Measurements from ENCODE around the gene DDX27.

The DDX27 gene

DNA sequence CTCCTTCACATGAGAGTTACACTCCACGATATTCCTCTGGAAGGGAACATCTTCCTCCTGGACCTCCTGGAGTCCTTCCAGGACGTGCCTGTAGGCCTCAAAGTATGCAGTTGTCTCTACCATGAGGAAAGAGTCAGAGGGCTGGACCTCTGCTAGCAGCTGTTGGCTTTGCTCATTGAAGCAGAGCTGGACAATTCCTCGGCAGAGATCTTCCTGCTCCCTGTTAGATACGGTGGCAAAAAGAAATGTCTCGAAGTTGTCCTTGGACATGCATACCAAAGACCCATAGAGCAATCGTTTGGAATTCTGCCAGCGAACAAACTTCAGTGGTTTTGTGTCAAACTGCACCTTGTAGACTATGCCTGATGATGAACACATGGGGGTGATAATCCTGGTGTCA is 51.0 kb downstream of the DDX27 start:
- Mint-ChIP-seq H3K27me3 (no peaks in the 10 kb centered on the region), H3K9me3 (no peaks in the 10 kb centered on the region), H3K4me1 (ENCODE audit: low read depth) (peaks cover 57% of the 10 kb centered on the region), H3K36me3 (ENCODE audit: low read depth) (peaks cover 90% of the 10 kb centered on the region), H3K27ac (no peak overlapping the region), H3K4me3 (no peak overlapping the region)
- intact Hi-C loops (cut with micrococcal nuclease): no loop called here

DNA sequence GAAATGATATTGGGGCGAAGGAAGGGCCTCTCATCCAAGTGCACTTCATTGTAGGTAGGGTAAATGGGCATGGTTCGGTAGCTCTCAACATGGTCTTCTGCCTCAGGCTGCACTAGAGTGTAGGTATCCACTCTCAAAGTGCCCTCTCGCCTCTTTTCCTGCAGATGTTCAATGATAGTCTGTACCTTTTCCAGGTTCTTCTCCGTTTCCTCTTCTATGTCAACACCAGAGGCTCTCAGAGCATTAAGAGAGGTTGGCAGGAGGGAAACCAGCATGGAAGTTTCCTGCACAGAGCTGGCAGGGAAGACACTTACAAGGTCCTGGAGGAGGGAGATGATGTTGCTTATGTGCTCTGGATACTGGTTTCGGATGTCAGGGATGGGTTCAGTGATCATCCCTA is 51.5 kb downstream of the DDX27 start:
- Mint-ChIP-seq H3K36me3 (ENCODE audit: low read depth) (peaks cover 90% of the 10 kb centered on the region), H3K27me3 (no peaks in the 10 kb centered on the region), H3K4me3 (no peak overlapping the region), H3K27ac (no peak overlapping the region), H3K9me3 (no peaks in the 10 kb centered on the region), H3K4me1 (ENCODE audit: low read depth) (peaks cover 60% of the 10 kb centered on the region)
- intact Hi-C loops (cut with micrococcal nuclease): no loop called here

DNA sequence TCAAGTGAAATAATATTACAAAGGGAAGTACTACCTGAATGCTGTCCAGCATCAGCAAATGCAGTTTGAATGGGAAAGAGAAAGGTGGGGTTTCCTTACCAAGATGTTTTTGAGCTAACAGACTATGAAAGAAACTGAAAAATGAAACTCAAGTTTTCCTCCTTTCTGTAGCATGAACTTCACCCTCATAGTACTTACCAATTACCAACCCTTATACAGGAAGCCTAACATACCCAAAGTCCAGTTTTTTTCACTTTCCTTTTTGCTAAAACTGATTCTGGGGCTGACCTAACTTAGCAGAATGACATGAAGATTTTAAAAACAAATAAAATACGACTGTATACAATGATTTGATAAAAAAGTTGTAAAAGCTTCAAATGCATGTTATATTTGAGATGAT is 53.4 kb downstream of the DDX27 start:
- intact Hi-C loops (cut with micrococcal nuclease): no loop called here

DNA sequence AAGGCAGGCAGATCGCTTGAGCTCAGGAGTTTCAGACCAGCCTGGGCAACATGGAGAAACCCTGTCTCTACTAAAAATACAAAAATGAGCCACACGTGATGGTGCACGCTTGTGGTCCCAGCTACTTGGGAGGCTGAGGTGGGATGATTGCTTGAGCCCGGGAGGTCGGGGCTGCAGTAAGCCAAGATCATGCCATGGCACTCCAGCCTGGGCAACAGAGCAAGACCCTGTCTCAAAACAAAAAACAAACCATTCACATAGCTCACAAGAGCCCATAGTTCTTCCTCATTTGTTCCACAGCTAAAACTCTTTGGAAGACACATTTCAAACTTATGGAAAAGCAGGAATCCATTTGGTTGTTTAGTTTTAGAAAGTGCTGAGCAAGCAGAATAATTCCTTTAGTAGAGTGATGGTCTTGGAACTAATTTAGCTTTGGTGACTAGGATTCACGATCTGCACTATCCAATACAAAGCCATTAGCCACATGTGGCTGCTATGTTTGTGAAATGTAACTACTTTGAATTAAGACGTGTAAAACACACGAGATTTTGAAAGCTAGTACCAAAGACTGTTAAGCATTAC is 54.6 kb downstream of the DDX27 start:
- Mint-ChIP-seq H3K27ac (no peak overlapping the region), H3K4me3 (no peak overlapping the region), H3K4me1 (ENCODE audit: low read depth) (peaks cover 53% of the 10 kb centered on the region)

More for the DNA sequence above, 53.4 kb downstream of the DDX27 start:
- Mint-ChIP-seq H3K4me1 (ENCODE audit: low read depth) (peaks cover 65% of the 10 kb centered on the region), H3K4me3 (no peak overlapping the region), H3K9me3 (no peaks in the 10 kb centered on the region), H3K27me3 (no peaks in the 10 kb centered on the region), H3K36me3 (ENCODE audit: low read depth) (peaks cover 90% of the 10 kb centered on the region), H3K27ac (no peak overlapping the region)

DNA sequence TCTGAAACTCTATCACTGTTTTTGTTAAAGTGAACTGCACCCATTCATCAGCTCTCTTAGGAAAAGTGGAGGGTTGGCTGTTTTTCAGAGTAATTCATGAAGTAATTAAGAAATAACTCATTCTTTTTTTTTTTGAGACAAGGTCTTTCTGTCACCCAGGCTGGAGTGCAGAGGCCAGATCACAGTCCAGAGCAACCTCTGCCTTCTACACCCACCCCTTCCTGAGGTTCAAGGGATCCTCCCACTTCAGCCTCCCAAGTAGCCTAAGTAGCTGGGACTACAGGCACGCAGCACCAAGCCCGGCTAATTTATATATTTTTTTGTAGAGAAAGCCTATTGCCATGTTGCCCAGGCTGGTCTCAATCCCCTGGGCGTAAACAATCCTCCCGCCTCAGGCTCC is 56.0 kb downstream of the DDX27 start:
- intact Hi-C loops (cut with micrococcal nuclease): loop anchor here (5.0 kb wide), 2 partner anchors 43 to 47 kb away; no protein-coding TSS in a partner anchor
- peaks cover 5% of the 10 kb centered on the region for H3K9me3 Mint-ChIP-seq

More for the DNA sequence above, 54.6 kb downstream of the DDX27 start:
- intact Hi-C loops (cut with micrococcal nuclease): no loop called here
- Mint-ChIP-seq H3K27me3 (no peaks in the 10 kb centered on the region), H3K9me3 (no peaks in the 10 kb centered on the region), H3K36me3 (ENCODE audit: low read depth) (peaks cover 90% of the 10 kb centered on the region)

GRCh38 chr20:49275636-49276035 is 56.4 kb downstream of the DDX27 start:
- intact Hi-C loops (cut with micrococcal nuclease): loop anchor here (5.0 kb wide), 2 partner anchors 43 to 47 kb away; no protein-coding TSS in a partner anchor
- Mint-ChIP-seq H3K27ac (no peak overlapping the region), H3K4me1 (ENCODE audit: low read depth) (peaks cover 41% of the 10 kb centered on the region), H3K4me3 (no peak overlapping the region), H3K27me3 (no peaks in the 10 kb centered on the region), H3K36me3 (ENCODE audit: low read depth) (peaks cover 90% of the 10 kb centered on the region), H3K9me3 (peaks cover 9% of the 10 kb centered on the region)

More for the DNA sequence above, 56.0 kb downstream of the DDX27 start:
- Mint-ChIP-seq H3K27ac (no peak overlapping the region), H3K27me3 (no peaks in the 10 kb centered on the region), H3K36me3 (ENCODE audit: low read depth) (peaks cover 90% of the 10 kb centered on the region), H3K4me1 (ENCODE audit: low read depth) (peaks cover 44% of the 10 kb centered on the region), H3K4me3 (no peak overlapping the region)

- intact Hi-C loops (cut with micrococcal nuclease): loop anchor here (5.0 kb wide), 2 partner anchors 44 to 46 kb away; no protein-coding TSS in a partner anchor
- H3K36me3 Mint-ChIP-seq (ENCODE audit: low read depth): peaks cover 90% of the 10 kb centered on the region
- H3K9me3 Mint-ChIP-seq: peaks cover 16% of the 10 kb centered on the region
- peak overlapping the region; percentile 96 for H3K4me3 Mint-ChIP-seq
- peak overlapping the region; percentile 93 for H3K27ac Mint-ChIP-seq
- H3K4me1 Mint-ChIP-seq (ENCODE audit: low read depth): peaks cover 38% of the 10 kb centered on the region
- H3K27me3 Mint-ChIP-seq: no peaks in the 10 kb centered on the region
Measured at GRCh38 chr20:49276161-49276960, 57.1 kb downstream of the DDX27 start.

DNA sequence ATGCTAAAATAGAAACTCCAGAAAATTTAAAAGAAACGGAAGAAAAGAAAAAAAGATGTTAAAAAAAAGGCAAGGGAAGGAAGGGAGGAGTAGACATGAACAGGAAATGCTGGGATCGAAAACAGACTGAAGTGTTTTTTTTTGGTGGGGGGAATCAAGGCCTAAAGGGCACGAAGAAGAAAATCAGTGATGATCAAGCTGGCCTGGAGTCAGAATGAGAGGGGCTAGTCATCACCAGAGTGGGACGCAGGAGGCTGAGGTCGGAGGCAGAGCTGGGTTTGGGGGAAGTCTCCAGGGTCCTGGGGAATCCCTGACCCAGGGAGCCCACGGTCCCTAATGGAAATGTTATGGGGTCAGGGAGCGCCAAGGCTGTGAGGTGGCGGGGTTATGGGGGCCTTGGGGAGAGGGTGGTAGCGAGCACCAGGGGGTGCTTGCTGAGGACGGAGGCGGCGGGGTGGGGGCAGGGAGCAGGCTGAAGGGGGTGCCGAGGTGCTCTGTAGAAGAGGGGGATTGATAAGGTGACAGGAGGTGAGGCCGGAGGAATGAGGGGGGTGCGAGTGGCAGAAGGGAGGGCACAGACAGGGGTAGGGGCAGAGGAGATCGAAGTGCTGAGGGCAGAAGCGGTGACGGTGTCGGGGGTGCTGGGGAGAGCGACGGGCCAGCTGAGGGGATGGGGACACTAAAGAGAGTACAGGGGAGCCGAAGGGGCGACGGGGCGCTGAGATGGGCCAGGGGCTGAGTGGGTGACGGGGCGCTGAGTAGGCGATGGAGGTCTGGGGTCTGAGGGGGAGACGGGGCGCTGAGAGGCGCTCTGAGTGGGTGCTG is 58.0 kb downstream of the DDX27 start:
- peak overlapping the region; percentile 93 for H3K27ac Mint-ChIP-seq
- intact Hi-C loops (cut with micrococcal nuclease): loop anchor here (5.0 kb wide), 2 partner anchors 45 kb away; no protein-coding TSS in a partner anchor
- no peaks in the 10 kb centered on the region for H3K27me3 Mint-ChIP-seq
- peaks cover 41% of the 10 kb centered on the region for H3K4me1 Mint-ChIP-seq (ENCODE audit: low read depth)
- H3K36me3 Mint-ChIP-seq (ENCODE audit: low read depth): peaks cover 90% of the 10 kb centered on the region
- H3K9me3 Mint-ChIP-seq: peaks cover 25% of the 10 kb centered on the region
- peak overlapping the region; percentile 96 for H3K4me3 Mint-ChIP-seq

DNA sequence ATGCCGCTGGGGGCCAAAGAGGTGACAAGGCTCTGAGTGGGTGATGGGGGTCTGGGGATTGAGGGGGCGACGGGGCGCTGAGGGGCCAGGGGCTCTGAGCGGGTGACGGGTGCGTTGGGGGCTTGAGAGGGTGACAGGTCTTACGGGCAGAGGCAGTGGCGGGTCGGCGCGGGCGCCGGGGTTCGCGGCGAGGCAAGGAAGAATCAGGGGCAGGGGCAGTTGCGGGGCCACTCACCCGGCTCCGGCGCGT is 58.5 kb downstream of the DDX27 start:
- peak overlapping the region; percentile 93 for H3K27ac Mint-ChIP-seq
- H3K4me3 Mint-ChIP-seq: peak overlapping the region; percentile 96
- peaks cover 30% of the 10 kb centered on the region for H3K9me3 Mint-ChIP-seq
- peaks cover 90% of the 10 kb centered on the region for H3K36me3 Mint-ChIP-seq (ENCODE audit: low read depth)
- no peaks in the 10 kb centered on the region for H3K27me3 Mint-ChIP-seq
- intact Hi-C loops (cut with micrococcal nuclease): loop anchor here (5.0 kb wide), 2 partner anchors 45 kb away; no protein-coding TSS in a partner anchor
- H3K4me1 Mint-ChIP-seq (ENCODE audit: low read depth): peaks cover 46% of the 10 kb centered on the region

- intact Hi-C loops (cut with micrococcal nuclease): loop anchor here (5.0 kb wide), 2 partner anchors 44 to 46 kb away; no protein-coding TSS in a partner anchor
- Mint-ChIP-seq H3K36me3 (ENCODE audit: low read depth) (peaks cover 90% of the 10 kb centered on the region), H3K27ac (peak within 1 kb of the TSS; percentile 93)
Measured at GRCh38 chr20:49278036-49278817, 59.0 kb downstream of the DDX27 start, which contains the start of gene ZNFX1. ZNFX1 (minus strand) TSS chr20:49278057; CDS start chr20:49275839, 2,218 bp downstream.

DNA sequence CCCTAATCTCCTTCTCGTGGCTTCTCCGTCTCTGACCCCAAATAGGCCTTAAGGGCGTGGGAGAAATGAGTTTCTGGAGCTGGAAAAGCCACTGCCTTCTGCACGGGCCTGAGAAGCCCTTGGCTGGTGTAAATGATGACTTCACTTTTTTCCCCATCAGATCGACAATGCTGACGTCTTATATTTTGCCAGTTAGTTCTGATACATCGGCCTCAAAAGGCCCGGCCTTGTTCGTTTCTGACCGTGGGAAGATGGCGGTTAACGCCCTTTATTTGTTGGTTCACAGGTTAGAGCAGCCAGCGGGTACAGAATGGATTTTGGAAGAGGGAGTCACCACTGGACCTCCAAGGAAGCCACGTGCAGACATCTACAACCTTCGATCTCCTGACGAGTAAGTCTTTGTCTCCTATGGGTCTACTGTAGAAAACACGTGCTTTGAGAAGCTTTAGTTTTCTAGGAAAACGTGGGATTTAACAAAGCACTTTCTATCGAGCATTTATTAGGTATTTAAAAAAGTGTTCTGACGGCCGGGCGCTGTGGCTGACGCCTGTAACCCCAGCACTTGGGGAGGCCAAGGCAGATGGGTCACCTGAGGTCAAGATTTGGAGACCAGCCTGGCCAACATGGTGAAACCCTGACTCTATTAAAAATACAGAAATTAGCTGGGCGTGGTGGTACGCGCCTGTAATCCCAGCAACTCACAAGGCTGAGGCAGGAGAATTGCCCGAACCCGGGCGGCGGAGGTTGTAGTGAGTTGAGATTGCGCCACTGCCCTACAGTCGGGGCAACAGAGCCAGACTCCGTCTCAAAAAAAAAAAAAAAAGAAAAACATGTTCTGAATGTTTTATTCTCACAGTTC is 59.8 kb downstream of the DDX27 start:
- Mint-ChIP-seq H3K9me3 (peaks cover 43% of the 10 kb centered on the region), H3K27ac (peak overlapping the region; percentile 93)
- intact Hi-C loops (cut with micrococcal nuclease): loop anchor here (5.0 kb wide), 2 partner anchors 43 to 47 kb away; no protein-coding TSS in a partner anchor

More at GRCh38 chr20:49278036-49278817, 59.0 kb downstream of the DDX27 start, which contains the start of gene ZNFX1:
- Mint-ChIP-seq H3K4me1 (ENCODE audit: low read depth) (peaks cover 52% of the 10 kb centered on the region), H3K4me3 (peak within 1 kb of the TSS; percentile 96), H3K27me3 (no peaks in the 10 kb centered on the region), H3K9me3 (peaks cover 35% of the 10 kb centered on the region)

GRCh38 chr20:49279677-49280462 is 60.7 kb downstream of the DDX27 start:
- Mint-ChIP-seq H3K4me3 (peak overlapping the region; percentile 96), H3K36me3 (ENCODE audit: low read depth) (peaks cover 91% of the 10 kb centered on the region), H3K4me1 (ENCODE audit: low read depth) (peaks cover 64% of the 10 kb centered on the region), H3K9me3 (peaks cover 50% of the 10 kb centered on the region), H3K27me3 (no peaks in the 10 kb centered on the region), H3K27ac (peak overlapping the region; percentile 93)
- intact Hi-C loops (cut with micrococcal nuclease): loop anchor here (5.0 kb wide), 2 partner anchors 42 to 48 kb away; no protein-coding TSS in a partner anchor

More for the DNA sequence above, 59.8 kb downstream of the DDX27 start:
- Mint-ChIP-seq H3K4me3 (peak overlapping the region; percentile 96), H3K4me1 (ENCODE audit: low read depth) (peaks cover 60% of the 10 kb centered on the region), H3K36me3 (ENCODE audit: low read depth) (peaks cover 90% of the 10 kb centered on the region), H3K27me3 (no peaks in the 10 kb centered on the region)
